ENCODE measurements around the gene RFFL.

The RFFL gene

GRCh38 chr17:34989473-34989872, 74.0 kb downstream of the RFFL start:
- H3K27me3 ChIP-seq (ENCODE audit: low read depth, low read length): no peaks in the 10 kb centered on the region
- no peak overlapping the region for H2AFZ ChIP-seq (ENCODE audit: low read depth, low read length)
- no peaks in the 10 kb centered on the region for H4K20me1 ChIP-seq (ENCODE audit: insufficient read depth, low read length)
- H3K4me3 ChIP-seq (ENCODE audit: low read length): no peak overlapping the region
- no peak overlapping the region for H3K27ac ChIP-seq (ENCODE audit: low read length)
- H3K4me2 ChIP-seq (ENCODE audit: low read length): no peak overlapping the region
- peaks cover 42% of the 10 kb centered on the region for H3K36me3 ChIP-seq (replicated peaks; ENCODE audit: low read depth, low read length)
- H3K4me1 ChIP-seq (ENCODE audit: low read length): peaks cover 19% of the 10 kb centered on the region
- no peak overlapping the region for H3K9ac ChIP-seq (ENCODE audit: low read length)
- H3K79me2 ChIP-seq (ENCODE audit: low read length): no peaks in the 10 kb centered on the region
- TF ChIP-seq EZH2phosphoT487 (IDR thresholded peaks at IDR 0.05; ENCODE audit: low read depth): no peak
- TF ChIP-seq, protein P1, sequence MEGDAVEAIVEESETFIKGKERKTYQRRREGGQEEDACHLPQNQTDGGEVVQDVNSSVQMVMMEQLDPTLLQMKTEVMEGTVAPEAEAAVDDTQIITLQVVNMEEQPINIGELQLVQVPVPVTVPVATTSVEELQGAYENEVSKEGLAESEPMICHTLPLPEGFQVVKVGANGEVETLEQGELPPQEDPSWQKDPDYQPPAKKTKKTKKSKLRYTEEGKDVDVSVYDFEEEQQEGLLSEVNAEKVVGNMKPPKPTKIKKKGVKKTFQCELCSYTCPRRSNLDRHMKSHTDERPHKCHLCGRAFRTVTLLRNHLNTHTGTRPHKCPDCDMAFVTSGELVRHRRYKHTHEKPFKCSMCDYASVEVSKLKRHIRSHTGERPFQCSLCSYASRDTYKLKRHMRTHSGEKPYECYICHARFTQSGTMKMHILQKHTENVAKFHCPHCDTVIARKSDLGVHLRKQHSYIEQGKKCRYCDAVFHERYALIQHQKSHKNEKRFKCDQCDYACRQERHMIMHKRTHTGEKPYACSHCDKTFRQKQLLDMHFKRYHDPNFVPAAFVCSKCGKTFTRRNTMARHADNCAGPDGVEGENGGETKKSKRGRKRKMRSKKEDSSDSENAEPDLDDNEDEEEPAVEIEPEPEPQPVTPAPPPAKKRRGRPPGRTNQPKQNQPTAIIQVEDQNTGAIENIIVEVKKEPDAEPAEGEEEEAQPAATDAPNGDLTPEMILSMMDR (IDR thresholded peaks at IDR 0.05; ENCODE audit: low read depth, low read length): no peak
- no peaks in the 10 kb centered on the region for H3K9me3 ChIP-seq (ENCODE audit: insufficient read depth, low read length)

DNA sequence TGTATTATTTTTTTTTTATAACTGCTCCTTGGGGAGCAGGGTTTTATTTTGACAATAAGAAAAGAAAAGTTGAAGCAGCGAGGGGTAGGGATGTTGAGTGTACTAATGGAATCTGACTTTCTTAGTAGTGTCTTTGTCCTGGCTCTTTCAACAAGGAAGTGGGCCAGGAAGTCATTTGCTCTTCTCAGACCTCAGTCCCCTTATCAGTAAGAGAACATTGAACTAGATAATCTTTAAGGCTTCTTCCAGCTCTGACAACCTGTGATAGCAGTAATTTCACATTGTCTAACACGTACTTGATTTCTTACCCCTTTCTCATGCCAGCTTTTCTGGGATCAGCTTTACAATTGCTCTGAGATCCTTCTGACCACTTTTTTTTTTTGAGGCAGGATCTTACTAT, 74.9 kb downstream of the RFFL start:
- peaks cover 48% of the 10 kb centered on the region for H3K36me3 ChIP-seq (replicated peaks; ENCODE audit: low read depth, low read length)
- no peaks in the 10 kb centered on the region for H4K20me1 ChIP-seq (ENCODE audit: insufficient read depth, low read length)
- no peak for TF ChIP-seq EZH2phosphoT487 (IDR thresholded peaks at IDR 0.05; ENCODE audit: low read depth)
- TF ChIP-seq, protein P1 (IDR thresholded peaks at IDR 0.05; ENCODE audit: low read depth, low read length): no peak
- no peaks in the 10 kb centered on the region for H3K79me2 ChIP-seq (ENCODE audit: low read length)
- H3K9me3 ChIP-seq (ENCODE audit: insufficient read depth, low read length): no peaks in the 10 kb centered on the region
- H3K9ac ChIP-seq (ENCODE audit: low read length): no peak overlapping the region
- H3K27me3 ChIP-seq (ENCODE audit: low read depth, low read length): no peaks in the 10 kb centered on the region
- no peak overlapping the region for H3K4me2 ChIP-seq (ENCODE audit: low read length)
- no peak overlapping the region for H3K27ac ChIP-seq (ENCODE audit: low read length)
- H3K4me3 ChIP-seq (ENCODE audit: low read length): no peak overlapping the region
- no peak overlapping the region for H2AFZ ChIP-seq (ENCODE audit: low read depth, low read length)
- peaks cover 19% of the 10 kb centered on the region for H3K4me1 ChIP-seq (ENCODE audit: low read length)

DNA sequence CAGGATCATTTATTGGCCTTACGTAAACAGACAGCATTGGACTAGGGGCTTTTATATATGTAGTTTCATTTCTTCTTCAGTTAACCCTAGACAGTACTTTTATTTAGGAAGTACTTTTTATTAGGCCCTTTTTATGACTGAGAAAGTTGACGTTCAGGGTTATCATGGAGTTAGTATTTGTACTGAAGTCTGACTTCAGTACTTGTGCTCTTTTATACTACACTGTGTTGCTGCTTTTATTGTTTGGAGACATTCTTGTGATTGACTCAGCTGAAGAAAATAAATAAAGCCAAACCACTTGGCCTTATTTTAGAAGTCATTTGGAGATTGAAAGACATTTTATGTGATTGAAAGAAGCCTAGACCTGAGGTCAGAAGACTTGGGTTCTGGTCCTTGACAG, 76.3 kb downstream of the RFFL start:
- Histone ChIP-seq H3K9ac (ENCODE audit: low read length) (no peak overlapping the region), H3K4me1 (ENCODE audit: low read length) (peaks cover 19% of the 10 kb centered on the region), H4K20me1 (ENCODE audit: insufficient read depth, low read length) (no peaks in the 10 kb centered on the region), H3K27me3 (ENCODE audit: low read depth, low read length) (no peaks in the 10 kb centered on the region), H3K27ac (ENCODE audit: low read length) (no peak overlapping the region), H3K36me3 (replicated peaks; ENCODE audit: low read depth, low read length) (peaks cover 48% of the 10 kb centered on the region), H3K4me3 (ENCODE audit: low read length) (no peak overlapping the region), H2AFZ (ENCODE audit: low read depth, low read length) (no peak overlapping the region), H3K4me2 (ENCODE audit: low read length) (no peak overlapping the region), H3K79me2 (ENCODE audit: low read length) (peaks cover 5% of the 10 kb centered on the region), H3K9me3 (ENCODE audit: insufficient read depth, low read length) (no peaks in the 10 kb centered on the region)
- TF ChIP-seq, protein P1 (IDR thresholded peaks at IDR 0.05; ENCODE audit: low read depth, low read length): no peak
- TF ChIP-seq EZH2phosphoT487 (IDR thresholded peaks at IDR 0.05; ENCODE audit: low read depth): no peak

- H3K4me3 ChIP-seq (ENCODE audit: low read length): peak overlapping the region; percentile 93
- peak overlapping the region; percentile 90 for H3K4me2 ChIP-seq (ENCODE audit: low read length)
- H2AFZ ChIP-seq (ENCODE audit: low read depth, low read length): no peak overlapping the region
- peak overlapping the region; percentile 91 for H3K9ac ChIP-seq (ENCODE audit: low read length)
- no peaks in the 10 kb centered on the region for H3K27me3 ChIP-seq (ENCODE audit: low read depth, low read length)
- H3K4me1 ChIP-seq (ENCODE audit: low read length): peaks cover 14% of the 10 kb centered on the region
- H4K20me1 ChIP-seq (ENCODE audit: insufficient read depth, low read length): no peaks in the 10 kb centered on the region
- no peaks in the 10 kb centered on the region for H3K9me3 ChIP-seq (ENCODE audit: insufficient read depth, low read length)
- no peak for TF ChIP-seq EZH2phosphoT487 (IDR thresholded peaks at IDR 0.05; ENCODE audit: low read depth)
- TF ChIP-seq, protein P1 (IDR thresholded peaks at IDR 0.05; ENCODE audit: low read depth, low read length): no peak
- H3K27ac ChIP-seq (ENCODE audit: low read length): peak overlapping the region; percentile 72
- peaks cover 9% of the 10 kb centered on the region for H3K36me3 ChIP-seq (replicated peaks; ENCODE audit: low read depth, low read length)
- H3K79me2 ChIP-seq (ENCODE audit: low read length): peaks cover 24% of the 10 kb centered on the region
Observed at GRCh38 chr17:34981538-34982241, 81.8 kb downstream of the RFFL start.

Measured in OCI-LY3 (cell line).